Vagina (tissue), 2 donors: ENCODE results near the gene ANO9.

Source experiments
- CTCF ChIP-seq, 3 experiments: fragments of 450-650 bp in 2 of 3; fragments of 200-600 bp in 1 of 3; sonication (generic) in 1 of 3; IDR thresholded peaks; one replicate each; pipeline ENCODE4 v1.5.1; 2017 to 2019; ENCODE audit warnings: antibody characterized with exemption in 3 of 3, mild to moderate bottlenecking in 2 of 3, moderate library complexity in 2 of 3
- POLR2A ChIP-seq, 2 donors: fragments of 450-650 bp; IDR thresholded peaks; one replicate each; pipeline ENCODE4 v1.6.1; 2017; ENCODE audit warnings: antibody characterized with exemption in 2 of 2, mild to moderate bottlenecking in 2 of 2, moderate library complexity in 2 of 2
- POLR2AphosphoS5 ChIP-seq, 2 donors: sonication (generic); formaldehyde crosslinking; IDR thresholded peaks; one replicate each; pipeline ENCODE4 v1.9.0; 2017; ENCODE audit warnings: antibody characterized with exemption in 2 of 2, mild to moderate bottlenecking in 2 of 2, low read depth in 1 of 2; ENCODE audit not compliant: insufficient read depth in 1 of 2

GRCh38 chr11:394858-395655 lies 46.8 kb downstream of the ANO9 start:
- TF ChIP-seq CTCF (IDR thresholded peaks at IDR 0.05) (no peak), POLR2A (IDR thresholded peaks at IDR 0.05) (no peak), POLR2AphosphoS5 (IDR thresholded peaks at IDR 0.05; ENCODE audit: insufficient read depth in 1 of 2, low read depth in 1 of 2) (no peak)
